HG03045 (cell line): ENCODE measurements around the gene TESMIN.

Experiments
- ATAC-seq: cut with Tn5 transposase; IDR thresholded peaks from one replicate; pipeline ENCODE4 v1.9.1; 2021; ENCODE audit warnings: mild to moderate bottlenecking, moderate library complexity; ENCODE audit not compliant: unreplicated experiment

TESMIN gene

DNA sequence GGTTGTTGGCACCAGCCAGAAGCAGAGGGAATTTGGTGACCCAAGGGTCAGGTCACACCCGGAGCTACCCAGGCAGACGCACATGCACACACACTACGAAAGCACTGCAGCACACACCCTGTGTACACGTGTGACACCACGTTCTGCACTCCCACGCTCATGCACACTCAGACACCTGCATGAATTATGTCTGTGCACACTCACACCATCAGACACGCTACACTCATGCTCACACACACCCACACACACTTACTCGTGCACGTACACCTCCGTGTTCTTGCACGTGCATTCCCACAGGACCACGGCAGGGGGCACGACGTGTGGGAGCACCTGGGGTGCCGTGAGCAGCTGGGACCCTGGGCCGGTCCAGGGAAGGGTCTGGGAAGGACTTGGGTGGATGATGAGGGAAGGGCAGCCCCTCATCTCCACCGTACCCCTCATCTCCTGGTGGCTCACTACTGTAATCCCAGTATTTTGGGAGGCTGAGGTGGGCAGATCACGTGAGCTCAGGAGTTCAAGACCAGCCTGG is 87.8 kb downstream of the TESMIN start:
- no peak for ATAC-seq

DNA sequence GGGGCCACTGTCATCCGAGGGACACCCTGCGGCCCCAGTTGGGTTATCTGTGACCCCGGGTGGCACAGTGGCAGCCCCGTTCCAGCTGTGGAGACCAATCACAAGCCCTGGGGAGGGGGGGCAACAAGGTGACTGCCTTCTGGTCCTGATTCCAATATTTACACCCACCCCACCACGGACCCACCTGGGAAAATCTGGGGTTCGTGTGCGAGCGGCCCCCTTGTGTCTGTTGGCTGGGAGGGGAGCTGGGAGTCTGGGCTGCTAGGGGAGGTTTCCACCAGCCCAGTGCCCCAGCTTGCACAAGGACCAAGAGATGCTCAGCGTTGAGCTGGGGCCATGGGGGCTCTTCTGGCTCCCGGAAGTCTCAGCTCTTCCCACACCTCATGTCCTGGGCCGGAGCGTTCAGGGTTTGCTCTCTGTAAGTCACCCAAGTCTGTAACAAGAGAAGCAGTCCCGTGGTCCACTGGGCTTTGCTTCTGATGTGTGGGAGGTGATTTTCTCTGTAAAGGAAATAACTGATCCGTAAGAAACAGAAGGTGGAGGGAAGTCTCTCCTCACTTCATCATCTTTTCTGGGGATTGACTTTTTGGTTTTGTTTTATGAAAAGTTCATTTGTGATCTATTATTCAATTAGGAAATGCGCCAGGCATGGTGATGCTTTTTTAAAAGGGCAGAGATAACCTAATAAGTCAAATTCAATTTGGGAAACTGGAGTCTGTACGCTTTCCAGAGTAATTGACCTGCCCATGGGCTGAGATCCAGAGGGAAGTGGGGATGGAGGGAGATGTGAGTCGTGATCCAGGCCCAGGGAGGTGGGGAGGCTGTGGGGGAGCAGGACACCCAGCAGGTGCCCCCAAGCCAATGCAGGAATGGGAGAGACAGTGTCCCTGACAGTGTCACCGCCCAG is 89.4 kb downstream of the TESMIN start:
- ATAC-seq = no peak

DNA sequence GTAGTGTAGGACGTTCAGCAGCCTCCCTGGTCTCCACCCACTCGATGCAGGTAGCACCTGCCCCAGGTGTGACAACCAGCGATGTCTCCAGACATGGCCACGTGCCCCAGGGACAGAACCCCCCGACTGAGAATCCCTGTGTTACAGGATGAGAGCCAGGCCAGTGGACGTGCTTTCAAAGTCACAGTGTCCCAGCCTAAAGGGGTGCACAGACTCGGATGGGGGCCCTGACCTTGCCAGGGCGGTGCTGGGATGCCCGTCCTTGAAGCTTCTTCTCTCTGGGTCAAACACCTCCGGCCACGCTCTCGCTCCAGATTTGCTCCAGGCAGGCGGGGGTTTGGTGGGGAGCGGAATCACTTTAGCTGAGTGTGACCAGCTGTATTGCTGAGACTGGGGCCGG is 90.3 kb downstream of the TESMIN start:
- ATAC-seq = no peak

DNA sequence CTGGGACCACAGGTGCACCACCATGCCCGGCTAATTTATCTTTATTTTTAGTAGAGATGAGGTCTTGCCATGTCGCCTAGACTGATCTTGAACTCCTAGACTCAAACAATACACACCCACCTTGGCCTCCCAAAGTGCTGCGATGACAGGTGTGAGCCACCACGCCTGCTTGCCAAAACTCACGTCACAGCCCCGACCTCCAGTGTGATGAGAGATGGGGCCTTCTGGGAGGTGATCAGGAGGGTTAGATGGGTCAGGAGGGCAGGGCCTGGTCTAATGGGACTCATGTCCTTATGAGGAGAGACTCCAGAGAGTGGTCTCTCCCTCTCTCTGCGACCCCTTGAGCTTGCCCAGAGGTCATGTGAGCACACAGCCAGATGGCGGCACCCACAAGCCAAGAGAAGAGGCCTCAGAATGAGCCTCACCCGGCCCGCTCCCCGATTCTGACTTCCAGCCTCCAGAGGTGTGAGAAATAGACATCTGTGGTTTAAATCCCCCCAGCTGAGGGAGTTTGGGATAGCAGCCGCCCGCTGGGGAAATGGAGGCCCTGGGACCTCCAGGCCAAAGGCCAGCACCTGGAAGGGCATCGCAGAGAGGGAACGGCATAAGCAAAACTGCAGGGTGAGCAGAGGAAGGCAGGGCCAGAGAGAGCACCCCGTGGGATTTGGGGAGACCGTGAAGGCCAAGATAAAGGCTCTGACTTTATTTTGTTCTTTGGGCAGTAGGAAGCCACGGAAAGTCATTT is 91.1 kb downstream of the TESMIN start:
- no peak for ATAC-seq

DNA sequence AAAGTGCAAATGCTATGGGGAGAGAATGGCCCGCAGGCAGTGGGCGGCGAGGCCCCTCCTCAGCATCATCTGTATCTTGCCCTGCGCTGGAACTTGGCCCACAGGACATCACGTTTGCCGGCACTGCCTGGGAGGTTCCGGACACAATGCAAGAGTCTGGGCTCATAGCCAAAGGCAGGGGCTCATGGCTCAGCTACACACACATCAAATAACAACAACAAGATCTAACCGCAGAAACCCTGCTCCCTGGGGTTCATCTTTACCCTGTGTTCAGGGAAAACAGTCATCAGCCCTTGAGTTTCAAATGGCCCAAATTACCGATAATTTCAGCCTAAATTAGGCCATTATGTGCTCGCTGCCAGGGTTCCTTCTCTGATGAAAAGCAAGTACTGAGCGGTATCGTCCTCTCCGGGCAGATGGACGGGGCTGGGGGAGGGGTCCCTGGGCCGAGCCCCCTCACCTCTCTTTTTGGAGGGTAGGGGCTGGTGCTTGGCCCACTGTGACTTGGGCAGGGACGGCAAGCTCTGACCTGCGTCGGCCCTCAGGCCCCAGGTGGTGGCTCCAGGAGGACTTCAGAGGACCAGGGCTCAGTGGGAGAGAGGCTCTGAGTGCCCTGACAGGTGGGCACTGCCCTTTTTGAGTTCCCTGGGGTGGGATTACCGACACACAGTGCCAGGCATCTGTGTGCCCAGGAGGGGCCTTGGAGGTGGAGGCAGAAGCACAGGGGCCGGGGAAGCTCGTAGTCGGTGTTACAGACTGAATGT is 92.0 kb downstream of the TESMIN start:
- ATAC-seq = no peak

DNA sequence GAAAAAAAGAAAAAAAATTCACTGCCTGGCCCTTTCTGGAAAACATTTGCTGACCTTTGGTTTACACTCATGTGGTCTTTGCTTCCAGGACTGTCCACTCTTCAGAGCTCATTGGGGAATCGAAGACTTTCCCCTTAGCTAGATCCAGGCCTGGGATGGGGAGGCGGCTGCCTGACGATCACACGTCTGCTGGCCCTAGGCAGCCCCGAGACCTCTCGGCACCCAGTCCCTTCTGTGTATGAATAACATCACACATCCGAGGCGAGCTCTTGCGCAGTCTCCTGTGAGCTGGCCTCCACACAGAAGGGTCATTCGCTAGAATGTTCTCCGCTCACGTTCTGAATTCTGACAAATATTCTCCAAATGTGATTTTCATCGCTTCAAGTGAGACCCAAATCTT is 92.7 kb downstream of the TESMIN start:
- ATAC-seq = no peak

DNA sequence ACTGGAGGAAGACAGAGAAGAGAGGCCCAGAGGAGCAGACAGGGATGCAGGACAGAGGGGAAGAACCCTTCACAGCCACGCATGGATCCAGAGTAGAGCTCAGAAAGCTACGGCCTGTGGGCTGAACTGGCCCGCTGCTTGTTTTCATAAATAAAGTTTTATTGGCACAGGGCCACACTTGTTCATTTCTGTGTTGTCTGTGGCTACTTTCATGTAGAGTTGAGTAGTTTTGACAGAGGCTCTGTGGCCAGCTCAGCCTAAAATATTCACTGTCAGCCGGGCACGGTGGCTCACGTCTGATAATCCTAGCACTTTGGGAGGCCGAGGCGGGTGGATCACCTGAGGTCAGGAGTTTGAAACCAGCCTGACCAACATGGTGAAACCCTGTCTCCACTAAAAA is 93.2 kb downstream of the TESMIN start:
- no peak for ATAC-seq
